ENCODE results near the gene TMEM140.

DNA sequence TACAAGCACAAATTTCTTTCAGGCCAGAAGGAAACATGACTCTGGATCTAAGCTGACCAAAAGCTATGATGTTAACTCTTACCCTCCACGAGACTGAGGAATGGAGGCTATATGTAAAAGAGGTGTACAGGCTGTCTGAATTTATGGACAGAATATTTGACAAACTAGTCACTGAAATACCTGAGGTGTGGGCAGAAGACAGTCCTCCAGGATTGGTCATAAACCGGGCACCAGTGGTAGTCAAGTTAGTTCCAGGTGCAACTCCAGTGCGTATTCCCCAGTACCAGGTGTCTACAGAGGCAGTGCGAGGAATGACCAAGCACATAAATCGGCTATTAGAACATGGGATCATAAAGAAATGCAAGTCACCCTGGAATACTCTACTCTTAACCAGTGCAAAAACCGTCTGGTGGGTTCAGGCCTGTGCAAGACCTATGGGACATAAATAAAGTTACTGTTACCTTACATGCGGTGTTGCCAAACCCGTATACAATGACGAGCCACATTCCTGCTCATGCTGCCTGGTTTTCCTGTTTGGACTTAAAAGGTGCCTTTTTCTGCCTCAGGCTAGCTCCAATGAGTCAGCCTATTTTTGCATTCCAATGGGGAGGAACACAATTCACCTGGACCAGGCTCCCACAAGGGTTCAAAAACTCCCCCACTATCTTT lies 29.3 kb downstream of the TMEM140 start:
- TF ChIP-seq, protein P1, sequence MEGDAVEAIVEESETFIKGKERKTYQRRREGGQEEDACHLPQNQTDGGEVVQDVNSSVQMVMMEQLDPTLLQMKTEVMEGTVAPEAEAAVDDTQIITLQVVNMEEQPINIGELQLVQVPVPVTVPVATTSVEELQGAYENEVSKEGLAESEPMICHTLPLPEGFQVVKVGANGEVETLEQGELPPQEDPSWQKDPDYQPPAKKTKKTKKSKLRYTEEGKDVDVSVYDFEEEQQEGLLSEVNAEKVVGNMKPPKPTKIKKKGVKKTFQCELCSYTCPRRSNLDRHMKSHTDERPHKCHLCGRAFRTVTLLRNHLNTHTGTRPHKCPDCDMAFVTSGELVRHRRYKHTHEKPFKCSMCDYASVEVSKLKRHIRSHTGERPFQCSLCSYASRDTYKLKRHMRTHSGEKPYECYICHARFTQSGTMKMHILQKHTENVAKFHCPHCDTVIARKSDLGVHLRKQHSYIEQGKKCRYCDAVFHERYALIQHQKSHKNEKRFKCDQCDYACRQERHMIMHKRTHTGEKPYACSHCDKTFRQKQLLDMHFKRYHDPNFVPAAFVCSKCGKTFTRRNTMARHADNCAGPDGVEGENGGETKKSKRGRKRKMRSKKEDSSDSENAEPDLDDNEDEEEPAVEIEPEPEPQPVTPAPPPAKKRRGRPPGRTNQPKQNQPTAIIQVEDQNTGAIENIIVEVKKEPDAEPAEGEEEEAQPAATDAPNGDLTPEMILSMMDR (optimal IDR thresholded peaks at IDR 0.05 in 1 of 3, IDR thresholded peaks at IDR 0.05 in 1 of 3, conservative IDR thresholded peaks at IDR 0.05 in 1 of 3; ENCODE audit: extremely low read depth in 1 of 3, insufficient read depth in 2 of 3, low read length in 3 of 3) = no peak
- TF ChIP-seq EZH2 (IDR thresholded peaks at IDR 0.05; ENCODE audit: low read length) = no peak
